Posterior cingulate gyrus (tissue), 11 donors: ENCODE measurements around the gene TMUB1.
"Not testable (repeated sequence)": the region's sequence is repeated elsewhere in the genome, so short reads cannot be mapped to it uniquely, and the experiment has no call there.

Experiments
- DNase-seq, 10 donors: peaks; one replicate each; pipeline versions ENCODE4 v3.0.0 to v3.0.0-alpha.2; 2020 to 2021; ENCODE audit warnings: mixed read lengths in 3 of 10
- intact Hi-C: fragments of 100-400 bp; cut with DNase I; formaldehyde crosslinking; loops from one replicate; pipeline ENCODE4 v1.15.1; 2023

Gene TMUB1

GRCh38 chr7:151060113-151060415 is 23.2 kb downstream of the TMUB1 start:
- intact Hi-C loops = no loop called here
- DNase-seq = peak in 1 of 10 donors; percentile 25

DNA sequence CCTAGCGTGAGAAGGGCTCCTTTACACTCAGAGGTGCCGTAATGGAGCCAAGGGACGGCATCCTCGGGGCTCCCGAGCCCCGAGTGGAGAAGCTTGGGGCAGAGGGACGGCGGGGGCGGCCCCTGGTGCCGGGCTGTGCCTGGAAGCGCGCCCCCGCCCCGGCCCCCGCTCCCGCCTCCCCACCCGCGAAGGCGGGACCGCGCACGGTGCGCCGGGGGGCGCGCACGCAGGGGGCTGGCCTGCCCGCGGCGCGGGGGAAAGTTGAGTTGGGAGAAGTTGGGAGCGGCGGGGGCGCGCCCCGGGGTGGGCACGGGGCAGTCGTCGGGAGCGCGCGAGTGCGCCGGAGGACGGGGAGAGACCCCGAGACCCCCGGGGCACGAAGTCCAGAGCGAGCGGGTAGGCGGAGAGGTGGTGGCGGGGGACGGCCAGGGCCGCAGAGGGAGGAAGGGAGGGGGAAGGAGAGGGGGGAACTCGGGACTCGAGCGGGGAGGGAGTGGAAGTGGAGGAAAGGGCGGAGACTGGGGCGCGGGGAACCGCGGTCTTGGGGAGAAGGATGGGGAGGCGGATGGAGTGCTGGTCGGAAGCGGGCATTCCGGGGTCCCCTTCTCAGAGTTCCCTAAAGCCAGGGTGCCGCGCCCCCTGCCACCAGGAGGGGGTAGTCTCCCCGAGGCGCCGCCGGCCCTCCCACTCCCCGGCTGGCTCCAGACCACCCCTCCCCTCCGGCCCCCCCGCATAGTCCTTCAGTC is 23.8 kb downstream of the TMUB1 start, which contains the start of gene SLC4A2:
SLC4A2 (plus strand) TSS at position 223 of the 746 bp plus-strand sequence. CDS start 2,399 bp downstream, outside the sequence.
- intact Hi-C loops = no loop called here
- DNase-seq = peak; percentile 60 to 97 (median 73)

- intact Hi-C loops = loop anchor here (1.0 kb wide), 3 partner anchors 21 to 31 kb away; partner anchors contain the start of genes ABCB8, AGAP3 and FASTK
- peak in 1 of 10 donors; percentile 80 for DNase-seq
Measured at GRCh38 chr7:151058781-151059366, 24.4 kb downstream of the TMUB1 start.

DNA sequence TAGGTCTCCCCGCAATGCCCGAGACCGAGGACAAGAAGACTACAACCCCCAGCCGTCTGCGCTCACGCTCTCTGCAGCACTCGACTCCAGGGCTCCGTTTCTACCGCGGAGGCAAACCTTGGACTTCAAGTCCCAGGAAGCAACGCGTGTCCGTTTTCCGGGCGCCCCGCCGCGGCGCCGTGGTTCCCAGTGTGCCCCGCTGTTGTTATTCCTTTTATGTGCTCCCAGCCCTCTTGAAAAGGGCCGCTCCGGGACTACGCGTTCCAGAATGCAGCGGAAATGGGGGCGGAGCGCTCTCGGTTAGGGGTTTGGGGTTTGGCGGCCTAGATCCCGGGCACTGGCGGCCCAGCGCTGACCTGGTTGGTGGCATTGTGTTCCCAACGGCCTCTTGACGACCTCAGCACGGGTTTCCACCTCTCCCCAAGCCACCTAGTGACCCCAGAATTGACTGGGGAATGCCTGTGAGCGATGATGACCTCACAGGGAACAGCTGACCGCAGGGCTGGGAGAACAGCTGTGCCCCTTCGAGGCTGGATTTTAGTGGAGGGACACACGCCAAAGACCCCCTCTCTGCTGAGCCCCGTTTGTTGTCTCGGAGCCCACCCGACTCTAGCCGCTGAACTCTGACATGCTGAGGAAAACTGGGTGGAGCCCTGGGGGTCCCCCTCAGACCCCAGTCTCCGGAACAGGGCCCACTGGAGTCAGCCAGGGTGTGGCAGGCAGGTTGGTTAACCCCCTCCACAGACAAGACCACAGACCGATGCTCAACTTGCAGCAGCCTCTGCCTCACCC is 25.1 kb downstream of the TMUB1 start:
- peak; percentile 97 to 100 (median 100) for DNase-seq
- intact Hi-C loops = loop anchor here (1.0 kb wide), 3 partner anchors 22 to 30 kb away; partner anchors contain the start of genes ABCB8, AGAP3 and FASTK

DNA sequence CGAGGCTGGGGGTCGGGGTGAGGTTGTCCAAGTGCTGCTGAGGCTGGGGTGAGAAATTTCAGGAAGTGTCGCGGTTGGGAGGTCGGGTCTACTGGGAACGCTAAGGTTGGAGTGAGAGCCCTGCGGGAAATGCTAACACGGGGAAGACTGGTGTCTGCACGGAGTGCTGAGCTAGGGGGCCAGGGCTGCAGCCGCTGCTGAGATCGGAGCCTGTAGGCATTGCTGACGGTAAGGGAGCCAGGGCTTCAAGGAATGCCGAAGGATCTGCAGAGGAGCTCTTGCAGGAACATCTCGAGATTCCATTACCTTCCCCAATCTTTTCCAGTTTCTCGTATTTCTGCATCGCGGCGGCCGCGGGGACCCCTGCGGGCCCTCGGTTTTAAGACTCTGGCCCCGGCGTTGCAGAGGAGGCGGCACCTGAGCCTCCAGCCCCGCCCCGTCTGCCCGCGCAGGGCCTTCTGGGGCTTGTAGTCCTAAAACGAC is 25.7 kb downstream of the TMUB1 start, which contains the start of gene CDK5:
CDK5 (minus strand) TSS at position 392 of the 483 bp plus-strand sequence; CDS start at position 343, 49 bp downstream.
- DNase-seq = peak in 1 of 10 donors; percentile 81
- intact Hi-C loops = no loop called here

DNA sequence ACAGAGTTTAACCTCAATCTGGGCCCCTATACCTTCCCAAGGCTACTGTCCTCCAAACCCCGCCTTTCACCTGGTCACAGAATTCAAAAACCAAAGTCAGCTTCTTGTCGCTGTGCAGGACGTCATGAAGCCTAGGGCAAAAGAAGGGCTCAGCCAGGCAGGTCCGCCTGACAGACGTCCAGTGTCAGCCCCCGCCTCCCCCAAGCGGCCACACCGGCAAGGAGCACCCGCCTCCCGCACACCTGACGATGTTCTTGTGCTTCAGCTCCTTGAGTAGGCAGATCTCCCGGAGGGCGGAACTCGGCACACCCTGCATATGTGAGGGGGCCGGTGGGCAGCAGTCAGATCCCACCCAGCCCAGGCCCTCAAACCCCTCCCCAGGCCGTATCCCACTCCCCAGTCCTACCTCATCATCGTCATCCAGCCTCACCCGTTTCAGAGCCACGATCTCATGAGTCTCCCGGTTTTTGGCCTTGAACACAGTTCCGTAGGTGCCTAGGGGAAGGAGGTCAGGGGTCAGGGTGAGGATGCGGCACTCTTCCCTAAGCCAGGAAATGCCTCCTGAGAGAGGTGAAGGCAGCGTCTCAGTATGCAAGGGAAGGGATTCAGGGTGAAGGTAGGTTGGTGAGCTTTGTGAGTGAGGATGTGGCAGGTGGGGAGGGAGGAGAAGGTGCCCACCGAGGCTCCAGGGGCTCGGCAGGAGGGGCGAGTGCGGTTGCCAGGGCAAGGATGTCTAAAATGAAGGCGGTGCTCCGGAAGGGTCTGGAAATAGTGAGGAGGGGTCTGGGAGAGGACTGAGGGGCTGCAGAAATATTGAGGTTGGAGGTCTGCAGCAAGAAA is 26.4 kb downstream of the TMUB1 start:
- DNase-seq = peak in 2 of 10 donors; percentile 47 to 89
- intact Hi-C loops = no loop called here

DNA sequence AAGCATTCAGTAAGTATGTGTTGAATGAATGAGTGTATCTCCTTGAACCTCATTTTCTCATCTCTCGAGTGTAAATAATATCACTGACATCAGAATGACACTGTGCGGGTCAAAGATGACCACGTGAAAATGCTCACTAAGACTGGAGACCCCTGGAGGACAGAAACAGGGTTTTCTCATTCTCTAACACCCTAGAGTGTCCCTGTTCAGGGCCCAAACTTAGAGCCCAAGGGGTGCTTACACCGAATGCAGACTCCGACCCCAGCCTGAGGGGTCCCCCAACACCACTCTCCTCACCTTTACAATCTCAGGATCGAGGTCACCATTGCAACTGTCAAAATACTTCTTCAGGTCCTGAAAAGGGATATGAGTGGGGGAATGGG is 27.0 kb downstream of the TMUB1 start:
- intact Hi-C loops = no loop called here
- DNase-seq = no peak

DNA sequence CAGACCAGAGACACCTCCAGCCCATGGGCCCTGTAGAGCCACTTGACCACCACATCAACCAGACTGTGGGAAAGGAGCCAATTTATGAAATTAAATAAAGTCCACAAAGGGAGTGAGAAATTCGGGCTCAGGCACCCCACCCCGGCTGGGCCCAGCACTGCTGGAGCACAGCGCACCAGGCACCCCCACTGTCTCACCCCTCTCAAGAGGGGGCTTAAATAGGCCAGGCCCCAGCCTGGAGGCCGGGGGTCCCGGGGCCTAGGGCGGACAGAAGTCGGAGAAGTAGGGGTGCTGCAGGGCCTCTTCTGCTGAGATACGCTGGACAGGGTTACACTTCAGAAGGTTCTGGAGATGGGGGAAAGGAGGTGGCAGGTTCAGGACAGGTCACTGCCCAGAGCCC is 29.5 kb downstream of the TMUB1 start:
- intact Hi-C loops = no loop called here
- no peak for DNase-seq

DNA sequence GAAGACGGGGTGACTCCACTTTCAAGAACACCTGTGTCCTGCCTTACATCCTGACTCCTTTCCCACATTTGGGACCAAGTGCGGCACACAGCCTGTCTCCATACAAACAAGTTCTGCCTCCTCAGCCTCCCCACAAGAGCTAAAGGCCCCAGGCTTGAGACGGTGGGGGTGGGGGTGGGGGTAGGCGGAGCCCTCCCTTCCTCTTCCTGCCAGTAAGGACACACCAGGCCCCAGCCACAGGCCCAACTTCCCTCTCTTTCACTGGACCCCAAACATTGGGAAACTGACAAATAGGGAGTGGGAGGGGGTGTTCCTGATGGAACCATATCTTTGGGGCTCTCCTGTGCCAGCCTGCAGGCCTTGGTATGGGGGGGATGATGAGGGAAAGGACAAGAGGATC is 30.2 kb downstream of the TMUB1 start:
- intact Hi-C loops = no loop called here

GRCh38 chr7:151051108-151051507 is 32.2 kb downstream of the TMUB1 start:
- intact Hi-C loops = no loop called here
- peak in 9 of 10 donors; percentile 31 to 95 (median 60) for DNase-seq

More for the DNA sequence above, 30.2 kb downstream of the TMUB1 start:
- no peak for DNase-seq

DNA sequence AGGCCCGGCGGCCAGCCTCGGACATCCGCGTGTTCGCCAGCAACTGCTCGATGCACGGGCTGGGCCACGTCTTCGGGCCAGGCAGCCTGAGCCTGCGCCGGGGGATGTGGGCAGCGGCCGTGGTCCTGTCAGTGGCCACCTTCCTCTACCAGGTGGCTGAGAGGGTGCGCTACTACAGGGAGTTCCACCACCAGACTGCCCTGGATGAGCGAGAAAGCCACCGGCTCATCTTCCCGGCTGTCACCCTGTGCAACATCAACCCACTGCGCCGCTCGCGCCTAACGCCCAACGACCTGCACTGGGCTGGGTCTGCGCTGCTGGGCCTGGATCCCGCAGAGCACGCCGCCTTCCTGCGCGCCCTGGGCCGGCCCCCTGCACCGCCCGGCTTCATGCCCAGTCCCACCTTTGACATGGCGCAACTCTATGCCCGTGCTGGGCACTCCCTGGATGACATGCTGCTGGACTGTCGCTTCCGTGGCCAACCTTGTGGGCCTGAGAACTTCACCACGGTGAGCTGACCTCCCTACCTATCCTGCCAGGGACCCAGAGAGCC is 34.3 kb downstream of the TMUB1 start:
- intact Hi-C loops = no loop called here
- DNase-seq = peak in 2 of 10 donors; percentile 68 to 74

GRCh38 chr7:151047976-151048815 is 35.1 kb downstream of the TMUB1 start, which contains the start of gene ASIC3:
TSS of gene ASIC3 (plus strand) at chr7:151048531. CDS start at chr7:151048886, 355 bp downstream.
- intact Hi-C loops = no loop called here
- peak in 1 of 10 donors; percentile 64 for DNase-seq

DNA sequence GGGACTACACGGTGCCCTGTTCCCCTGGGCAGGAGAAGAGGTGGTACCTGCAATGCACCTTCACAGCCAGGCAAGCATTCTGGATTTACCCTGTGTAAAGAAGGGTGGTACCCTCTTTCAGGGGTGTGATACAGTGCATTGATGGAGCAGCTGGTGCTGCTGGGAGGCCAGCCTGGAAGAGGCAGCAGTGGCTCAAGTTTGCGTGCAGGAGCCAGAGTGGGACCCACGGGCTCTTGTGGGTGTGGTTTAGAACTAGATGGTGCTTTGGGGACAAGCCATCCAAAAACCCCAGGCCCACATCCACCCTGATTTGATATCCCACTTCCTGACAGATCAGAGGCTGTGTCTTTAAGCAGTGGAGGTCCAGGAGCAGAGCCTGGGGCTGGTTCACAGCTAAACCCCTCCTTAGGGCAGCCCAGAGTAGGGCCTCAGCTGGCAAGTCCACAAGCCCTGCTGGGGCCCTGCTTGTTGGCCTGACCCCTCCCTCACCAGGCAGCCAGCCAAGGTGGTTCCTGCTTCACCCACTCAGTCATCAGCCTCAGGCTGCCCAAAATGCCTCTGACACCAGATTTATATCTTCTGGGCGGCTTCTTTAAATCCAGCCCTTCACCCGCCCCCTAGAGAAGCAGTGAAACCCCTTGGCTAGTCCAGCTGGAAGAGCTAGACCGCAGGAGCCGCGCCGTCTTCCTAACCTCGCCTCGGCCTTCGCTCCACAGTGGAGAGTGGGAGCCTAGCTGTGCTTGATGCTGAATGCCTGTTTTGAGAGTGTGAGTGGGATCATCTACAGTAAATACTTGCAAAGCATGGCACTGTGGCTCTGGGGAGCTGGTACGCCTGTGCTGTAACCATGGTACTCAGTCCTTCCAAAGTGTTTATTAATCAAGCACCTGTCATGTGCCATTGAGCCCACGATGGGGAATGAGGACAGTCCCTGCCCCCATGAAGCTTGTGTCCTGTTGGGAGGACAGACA is 36.4 kb downstream of the TMUB1 start:
- intact Hi-C loops = no loop called here
- peak in 3 of 10 donors; percentile 62 to 84 (median 75) for DNase-seq

GRCh38 chr7:151045967-151046366 is 37.3 kb downstream of the TMUB1 start:
- intact Hi-C loops = no loop called here
- peak in 2 of 10 donors; percentile 68 to 69 for DNase-seq

- intact Hi-C loops = no loop called here
Measured at GRCh38 chr7:151045262-151045661, 38.0 kb downstream of the TMUB1 start.

DNA sequence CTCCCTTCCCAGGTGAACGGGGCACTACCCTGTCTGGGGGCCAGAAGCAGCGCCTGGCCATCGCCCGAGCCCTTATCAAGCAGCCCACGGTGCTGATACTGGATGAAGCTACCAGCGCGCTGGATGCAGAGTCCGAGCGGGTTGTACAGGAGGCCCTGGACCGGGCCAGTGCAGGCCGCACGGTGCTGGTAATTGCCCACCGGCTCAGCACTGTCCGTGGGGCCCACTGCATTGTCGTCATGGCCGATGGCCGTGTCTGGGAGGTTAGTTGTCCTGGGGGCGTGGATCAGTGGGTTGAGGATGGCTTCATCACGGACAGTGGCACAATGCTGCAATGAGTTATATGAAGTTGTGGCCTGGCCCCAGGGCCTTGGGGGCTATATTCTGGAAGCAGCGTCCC is 39.3 kb downstream of the TMUB1 start:
- intact Hi-C loops = no loop called here

More at GRCh38 chr7:151045262-151045661, 38.0 kb downstream of the TMUB1 start:
- no peak for DNase-seq

DNA sequence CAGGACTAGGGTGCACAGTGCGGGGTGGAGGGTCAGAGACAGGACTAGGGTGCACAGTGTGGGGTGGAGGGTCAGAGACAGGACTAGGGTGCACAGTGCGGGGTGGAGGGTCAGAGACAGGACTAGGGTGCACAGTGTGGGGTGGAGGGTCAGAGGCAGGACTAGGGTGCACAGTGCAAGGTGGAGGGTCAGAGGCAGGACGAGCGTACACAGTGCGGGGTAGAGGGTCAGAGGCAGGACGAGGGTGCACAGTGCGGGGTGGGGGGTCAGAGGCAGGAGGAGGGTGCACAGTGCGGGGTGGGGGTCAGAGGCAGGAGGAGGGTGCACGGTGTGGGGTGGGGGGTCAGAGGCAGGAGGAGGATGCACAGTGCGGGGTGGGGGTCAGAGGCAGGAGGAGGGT is 39.8 kb downstream of the TMUB1 start:
- intact Hi-C loops = not testable (repeated sequence)

More for the DNA sequence above, 39.3 kb downstream of the TMUB1 start:
- DNase-seq = peak in 1 of 10 donors; percentile 59

More for the DNA sequence above, 39.8 kb downstream of the TMUB1 start:
- not testable (repeated sequence) for DNase-seq
